Breast epithelium (tissue), 3 donors: Measurements from ENCODE around the gene OR51D1.

Source experiments
- POLR2A ChIP-seq: fragments of 450-650 bp; IDR thresholded peaks from one replicate; pipeline ENCODE4 v1.6.1; 2016; ENCODE audit warnings: antibody characterized with exemption, mild to moderate bottlenecking, moderate library complexity
- POLR2AphosphoS5 ChIP-seq, 3 donors: sonication (generic); formaldehyde crosslinking; IDR thresholded peaks; one replicate each; pipeline ENCODE4 v1.6.1; 2017; ENCODE audit warnings: antibody characterized with exemption in 3 of 3
- TF ChIP-seq, protein P1 (sequence below), 3 donors: fragments of 450-650 bp; IDR thresholded peaks; one replicate each; pipeline ENCODE4 v1.5.1; 2016 to 2017; ENCODE audit warnings: antibody characterized with exemption in 3 of 3, mild to moderate bottlenecking in 3 of 3, moderate library complexity in 3 of 3

DNA sequence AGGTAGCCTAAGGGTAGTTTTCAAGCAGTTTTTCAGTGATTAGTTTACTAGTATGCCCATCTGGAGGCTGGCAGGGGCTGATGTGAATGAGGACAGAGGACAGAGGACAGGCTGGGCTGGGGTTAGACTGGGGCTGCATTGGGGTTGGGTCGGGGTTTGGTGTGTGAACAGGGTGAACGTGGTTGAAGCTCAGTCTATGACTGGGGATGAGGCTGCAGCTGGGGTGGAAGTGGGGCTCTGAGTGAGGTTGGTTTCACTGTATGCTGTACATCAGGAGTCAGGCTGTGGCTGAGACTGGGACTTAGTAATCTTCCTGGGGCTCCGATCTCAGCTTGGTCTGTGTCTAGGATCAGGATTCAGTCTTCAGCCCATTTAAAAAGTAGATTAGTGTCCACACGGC, 7.0 kb downstream of the OR51D1 start:
- TF ChIP-seq, protein P1, sequence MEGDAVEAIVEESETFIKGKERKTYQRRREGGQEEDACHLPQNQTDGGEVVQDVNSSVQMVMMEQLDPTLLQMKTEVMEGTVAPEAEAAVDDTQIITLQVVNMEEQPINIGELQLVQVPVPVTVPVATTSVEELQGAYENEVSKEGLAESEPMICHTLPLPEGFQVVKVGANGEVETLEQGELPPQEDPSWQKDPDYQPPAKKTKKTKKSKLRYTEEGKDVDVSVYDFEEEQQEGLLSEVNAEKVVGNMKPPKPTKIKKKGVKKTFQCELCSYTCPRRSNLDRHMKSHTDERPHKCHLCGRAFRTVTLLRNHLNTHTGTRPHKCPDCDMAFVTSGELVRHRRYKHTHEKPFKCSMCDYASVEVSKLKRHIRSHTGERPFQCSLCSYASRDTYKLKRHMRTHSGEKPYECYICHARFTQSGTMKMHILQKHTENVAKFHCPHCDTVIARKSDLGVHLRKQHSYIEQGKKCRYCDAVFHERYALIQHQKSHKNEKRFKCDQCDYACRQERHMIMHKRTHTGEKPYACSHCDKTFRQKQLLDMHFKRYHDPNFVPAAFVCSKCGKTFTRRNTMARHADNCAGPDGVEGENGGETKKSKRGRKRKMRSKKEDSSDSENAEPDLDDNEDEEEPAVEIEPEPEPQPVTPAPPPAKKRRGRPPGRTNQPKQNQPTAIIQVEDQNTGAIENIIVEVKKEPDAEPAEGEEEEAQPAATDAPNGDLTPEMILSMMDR (IDR thresholded peaks at IDR 0.05), result no peak
- TF ChIP-seq POLR2A (no peak), POLR2AphosphoS5 (IDR thresholded peaks at IDR 0.05) (no peak)
